ENCODE results near the gene STH.

GRCh38 chr17:46046957-46047356 is 47.9 kb downstream of the STH start:
- TF ChIP-seq, protein P1, sequence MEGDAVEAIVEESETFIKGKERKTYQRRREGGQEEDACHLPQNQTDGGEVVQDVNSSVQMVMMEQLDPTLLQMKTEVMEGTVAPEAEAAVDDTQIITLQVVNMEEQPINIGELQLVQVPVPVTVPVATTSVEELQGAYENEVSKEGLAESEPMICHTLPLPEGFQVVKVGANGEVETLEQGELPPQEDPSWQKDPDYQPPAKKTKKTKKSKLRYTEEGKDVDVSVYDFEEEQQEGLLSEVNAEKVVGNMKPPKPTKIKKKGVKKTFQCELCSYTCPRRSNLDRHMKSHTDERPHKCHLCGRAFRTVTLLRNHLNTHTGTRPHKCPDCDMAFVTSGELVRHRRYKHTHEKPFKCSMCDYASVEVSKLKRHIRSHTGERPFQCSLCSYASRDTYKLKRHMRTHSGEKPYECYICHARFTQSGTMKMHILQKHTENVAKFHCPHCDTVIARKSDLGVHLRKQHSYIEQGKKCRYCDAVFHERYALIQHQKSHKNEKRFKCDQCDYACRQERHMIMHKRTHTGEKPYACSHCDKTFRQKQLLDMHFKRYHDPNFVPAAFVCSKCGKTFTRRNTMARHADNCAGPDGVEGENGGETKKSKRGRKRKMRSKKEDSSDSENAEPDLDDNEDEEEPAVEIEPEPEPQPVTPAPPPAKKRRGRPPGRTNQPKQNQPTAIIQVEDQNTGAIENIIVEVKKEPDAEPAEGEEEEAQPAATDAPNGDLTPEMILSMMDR (IDR thresholded peaks at IDR 0.05; ENCODE audit: low read length), result no peak
- no peak for TF ChIP-seq EZH2 (IDR thresholded peaks at IDR 0.05; ENCODE audit: borderline replicate concordance, low read length)

Measured in OCI-LY1 (cell line).